Endothelial cell of umbilical vein (primary cell): ENCODE measurements around the gene RGS12. TPM values are rescaled to one million over a fixed set of nuclear protein-coding genes. Genes with fewer than 3 reads are reported as not detected.

ENCODE experiments used
- BruUV-seq: library from RNA; stranded (reverse); fragments of 400-500 nt; replicated peaks from 2 replicates; lab custom pipeline; 2021; lab: Mats Ljungman, UMichigan
- CTCF ChIA-PET: fragments of 300-600, 350-600 bp; sonication (Branson Sonifier 250); formaldehyde crosslinking; loops from one replicate; lab custom pipeline; 2021; ENCODE audit warnings: antibody characterized with exemption, inconsistent platforms; lab: Charles Lee
- POLR2A ChIA-PET: fragments of 300-600, 350-600 bp; sonication (Branson Sonifier 250); formaldehyde crosslinking; loops from one replicate; lab custom pipeline; 2021; ENCODE audit warnings: antibody characterized with exemption, inconsistent platforms; lab: Charles Lee
- DNase-seq: peaks from one replicate; pipeline ENCODE4 v3.0.0-alpha.2; 2011; ENCODE audit warnings: low read depth, low spot score
- FAIRE-seq: peaks from 2 replicates; lab custom pipeline; 2011; peaks lifted over from hg19 to GRCh38; lab: Jason Lieb, UNC
- H2AFZ ChIP-seq: 2 replicates; pipeline ENCODE4 v1.6.0; 2012; ENCODE audit warnings: low read depth, low read length, control low read depth, inconsistent platforms
- H3K27ac ChIP-seq: 2 replicates; pipeline ENCODE4 v1.5.1; 2011; ENCODE audit warnings: low read depth, mild to moderate bottlenecking, control low read depth, low read length, moderate library complexity; ENCODE audit not compliant: insufficient read depth
- H3K27me3 ChIP-seq, 2 experiments: 2 replicates each; pipeline versions ENCODE4 v1.6.0 to v1.6.1; 2011; ENCODE audit warnings: low read length in 2 of 2, mixed read lengths in 1 of 2; ENCODE audit not compliant: control insufficient read depth in 2 of 2, insufficient read depth in 2 of 2
- H3K36me3 ChIP-seq, 2 experiments: 2 replicates in 1 of 2; 3 replicates in 1 of 2; pipeline ENCODE4 v1.5.1; 2011; ENCODE audit warnings: low read length in 2 of 2, mild to moderate bottlenecking in 1 of 2, moderate library complexity in 1 of 2; ENCODE audit not compliant: control insufficient read depth in 2 of 2, insufficient read depth in 2 of 2; ENCODE audit errors: extremely low read depth in 1 of 2
- H3K4me1 ChIP-seq: 3 replicates; pipeline ENCODE4 v1.5.1; 2011; ENCODE audit warnings: mild to moderate bottlenecking, low read length; ENCODE audit not compliant: control insufficient read depth, insufficient read depth; ENCODE audit errors: extremely low read depth
- H3K4me2 ChIP-seq: 2 replicates; pipeline ENCODE4 v1.6.1; 2011; ENCODE audit warnings: low read length, control low read depth, mixed read lengths; ENCODE audit not compliant: insufficient read depth
- H3K4me3 ChIP-seq, 3 experiments: fragments of 200-600 bp in 1 of 3; sonication (generic), shearing (Covaris generic) in 1 of 3; replicated peaks in 1 of 3; 2 replicates each; pipeline ENCODE4 v1.5.1; 2011 to 2016; ENCODE audit warnings: control low read depth in 3 of 3, low read length in 3 of 3, mild to moderate bottlenecking in 2 of 3, inconsistent platforms in 1 of 3, low read depth in 1 of 3, moderate library complexity in 1 of 3; ENCODE audit not compliant: insufficient read depth in 1 of 3
- H3K79me2 ChIP-seq: 2 replicates; pipeline ENCODE4 v1.6.0; 2012; ENCODE audit warnings: low read length, inconsistent platforms; ENCODE audit not compliant: control insufficient read depth, insufficient read depth
- H3K9ac ChIP-seq: replicated peaks from 2 replicates; pipeline ENCODE3; 2011; ENCODE audit warnings: low read length, control low read depth; ENCODE audit not compliant: insufficient read depth; ENCODE audit errors: extremely low read depth
- H3K9me1 ChIP-seq: replicated peaks from 3 replicates; pipeline ENCODE4 v1.6.0; 2011; ENCODE audit warnings: mild to moderate bottlenecking, low read length; ENCODE audit not compliant: control insufficient read depth, insufficient read depth; ENCODE audit errors: extremely low read depth
- H3K9me3 ChIP-seq: replicated peaks from 2 replicates; pipeline ENCODE4 v1.5.1; 2012; ENCODE audit warnings: low read length, inconsistent platforms; ENCODE audit not compliant: control insufficient read depth, insufficient read depth
- H4K20me1 ChIP-seq: replicated peaks from 2 replicates; pipeline ENCODE3; 2011; ENCODE audit warnings: mild to moderate bottlenecking, low read length; ENCODE audit not compliant: control insufficient read depth, insufficient read depth; ENCODE audit errors: extremely low read depth
- CTCF ChIP-seq, 2 donors: IDR thresholded peaks; 1 replicate in 1 of 2; 2 replicates in 1 of 2; pipeline ENCODE4 v1.5.1; 2011; ENCODE audit warnings: low read length in 2 of 2, mild to moderate bottlenecking in 2 of 2, moderate library complexity in 2 of 2, control low read depth in 1 of 2, inconsistent platforms in 1 of 2, low read depth in 1 of 2; ENCODE audit not compliant: insufficient read depth in 1 of 2; ENCODE audit errors: extremely low read depth in 1 of 2
- EZH2 ChIP-seq: IDR thresholded peaks from 2 replicates; pipeline ENCODE4 v1.6.1; 2012; ENCODE audit warnings: borderline replicate concordance, low read depth, mild to moderate bottlenecking, moderate library complexity, low read length, inconsistent platforms; ENCODE audit not compliant: severe bottlenecking
- FOS ChIP-seq: IDR thresholded peaks from 2 replicates; pipeline ENCODE4 v1.6.1; 2011; ENCODE audit warnings: mild to moderate bottlenecking, low read length, moderate library complexity, borderline replicate concordance; ENCODE audit not compliant: insufficient read depth
- GATA2 ChIP-seq: IDR thresholded peaks from 2 replicates; pipeline ENCODE4 v1.7.0; 2011; ENCODE audit warnings: low read depth, mild to moderate bottlenecking, moderate library complexity, mixed read lengths, low read length; ENCODE audit not compliant: insufficient read length, insufficient read depth
- JUN ChIP-seq: IDR thresholded peaks from 2 replicates; pipeline ENCODE4 v1.6.1; 2011; ENCODE audit warnings: borderline replicate concordance, low read depth; ENCODE audit not compliant: insufficient read length, insufficient read depth
- MYC ChIP-seq: IDR thresholded peaks from one replicate; pipeline ENCODE4 v1.6.1; 2011; ENCODE audit warnings: mild to moderate bottlenecking, low read depth, low read length
- POLR2A ChIP-seq: IDR thresholded peaks from 2 replicates; pipeline ENCODE4 v1.6.1; 2012; ENCODE audit warnings: low read depth, mild to moderate bottlenecking, control low read depth, low read length
- POLR2AphosphoS5 ChIP-seq: IDR thresholded peaks from 2 replicates; pipeline ENCODE4 v1.6.1; 2012; ENCODE audit warnings: low read depth, mild to moderate bottlenecking, control low read depth, low read length, moderate library complexity; ENCODE audit not compliant: insufficient read depth
- dilution Hi-C: fragments of 300-500 bp; cut with MboI; formaldehyde crosslinking; loops from one replicate; pipeline ENCODE4 v1.15.0; 2019; ENCODE audit warnings: low sequenced_read_pairs; ENCODE audit not compliant: extremely low pct_ligation_motif_present
- intact Hi-C: fragments of 100-400 bp; cut with micrococcal nuclease; formaldehyde crosslinking; loops from one replicate; pipeline ENCODE4 v1.10.0; 2022
- polyA plus RNA-seq, 4 experiments: library from polyadenylated mRNA; depleted of rRNA in 3 of 4; stranded (reverse) in 3 of 4; unstranded in 1 of 4; fragments of >200 nt; gene quantifications; 2 replicates each; pipeline versions ENCODE4 v1.2.1 to v1.2.3, GENCODE V29; 2011 to 2012; ENCODE audit warnings: missing spikeins in 1 of 4
- total RNA-seq: library from RNA; stranded (reverse); gene quantifications from 2 replicates; pipeline ENCODE4 v1.2.3, GENCODE V29; 2021
- TF ChIP-seq, protein P1 (sequence below): IDR thresholded peaks from 2 replicates; pipeline ENCODE4 v1.6.1; 2011; ENCODE audit not compliant: insufficient read depth, insufficient read length

Gene RGS12
- total and polyA plus RNA-seq, 2 donors (not counting 3 experiments of a cell fraction or from before 2014, with no cell fraction given): 65.2 to 75.4 TPM

DNA sequence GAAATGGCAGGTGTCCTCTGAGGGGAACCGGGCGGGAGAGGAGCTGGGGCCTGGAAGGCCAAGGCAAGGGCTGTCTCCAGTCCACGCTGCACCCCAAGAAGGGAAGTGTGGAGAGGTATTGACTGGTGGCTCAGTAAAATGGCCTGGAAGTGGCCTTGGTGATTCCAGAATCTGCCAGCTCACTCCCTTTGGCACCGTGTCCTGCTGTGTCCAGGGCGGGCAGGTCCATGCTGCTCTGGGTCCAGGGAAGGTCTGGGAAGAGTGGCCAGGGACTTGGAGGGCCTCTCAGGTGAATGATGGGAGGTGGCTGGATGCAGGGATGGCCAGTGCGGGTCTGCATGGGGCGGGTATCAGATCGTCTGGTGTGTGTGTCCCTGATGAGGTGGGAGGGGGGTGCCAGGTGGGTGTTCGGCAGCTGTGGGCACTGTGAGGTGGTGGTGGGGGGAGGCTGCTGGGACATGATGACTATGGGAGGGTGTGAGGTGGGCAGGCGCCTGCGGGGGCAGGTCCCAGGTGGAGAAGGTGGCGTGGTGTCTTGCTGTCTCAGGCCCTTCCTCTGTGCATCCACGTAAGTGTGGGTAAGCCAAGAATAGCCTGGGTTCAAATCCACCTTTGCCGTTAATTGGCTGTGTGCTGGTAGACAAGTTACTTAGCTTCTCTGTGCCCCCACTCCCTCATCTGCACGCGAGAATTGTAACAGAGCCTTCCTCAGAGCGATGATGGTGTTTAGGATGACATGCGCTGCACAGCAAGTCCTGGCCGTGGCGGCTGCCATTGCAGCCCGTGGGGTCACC, 17.7 kb downstream of the RGS12 start:
- Histone ChIP-seq H3K4me2 (no peak overlapping the region), H3K36me3 (peaks cover 0 to 3% of the 10 kb centered on the region in 2 experiments), H3K4me1 (peaks cover 21% of the 10 kb centered on the region), H3K9me3 (no peaks in the 10 kb centered on the region), H4K20me1 (no peaks in the 10 kb centered on the region), H3K79me2 (peaks cover 63% of the 10 kb centered on the region), H3K4me3 (no peak overlapping the region), H3K9me1 (no peaks in the 10 kb centered on the region), H3K9ac (no peak overlapping the region), H3K27me3 (no peaks in the 10 kb centered on the region), H2AFZ (no peak overlapping the region), H3K27ac (no peak overlapping the region)
- ChIA-PET CTCF (interaction anchor here (0.8 to 2.2 kb wide), 2 partner anchors 11 to 21 kb away, joined by 3 to 7 read pairs; no protein-coding TSS in a partner anchor), POLR2A (no interaction called here)
- no TSS peak for BruUV-seq
- dilution Hi-C loops (no loop called here), intact Hi-C loops (no loop called here)
- FAIRE-seq (no peak), DNase-seq (no peak)
- TF ChIP-seq JUN: no peak
- TF ChIP-seq, protein P1, sequence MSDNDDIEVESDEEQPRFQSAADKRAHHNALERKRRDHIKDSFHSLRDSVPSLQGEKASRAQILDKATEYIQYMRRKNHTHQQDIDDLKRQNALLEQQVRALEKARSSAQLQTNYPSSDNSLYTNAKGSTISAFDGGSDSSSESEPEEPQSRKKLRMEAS: no peak
- no peak for TF ChIP-seq POLR2AphosphoS5
- TF ChIP-seq EZH2: no peak
- TF ChIP-seq CTCF (IDR thresholded peaks at IDR 0.05; ENCODE audit: extremely low read depth in 1 of 2, insufficient read depth in 1 of 2, low read depth in 1 of 2, low read length in 2 of 2): no peak
- TF ChIP-seq MYC: no peak
- TF ChIP-seq GATA2: no peak
- no peak for TF ChIP-seq POLR2A
- TF ChIP-seq FOS: no peak
